Measurements from ENCODE around the gene PRPF6.
"Not testable (repeated sequence)": the region's sequence is repeated elsewhere in the genome, so short reads cannot be mapped to it uniquely, and the experiment has no call there.

The PRPF6 gene

GRCh38 chr20:64012385-64013154 lies 31.6 kb downstream of the PRPF6 start:
- not testable (repeated sequence) for DNase-seq (ENCODE audit: low read depth)

DNA sequence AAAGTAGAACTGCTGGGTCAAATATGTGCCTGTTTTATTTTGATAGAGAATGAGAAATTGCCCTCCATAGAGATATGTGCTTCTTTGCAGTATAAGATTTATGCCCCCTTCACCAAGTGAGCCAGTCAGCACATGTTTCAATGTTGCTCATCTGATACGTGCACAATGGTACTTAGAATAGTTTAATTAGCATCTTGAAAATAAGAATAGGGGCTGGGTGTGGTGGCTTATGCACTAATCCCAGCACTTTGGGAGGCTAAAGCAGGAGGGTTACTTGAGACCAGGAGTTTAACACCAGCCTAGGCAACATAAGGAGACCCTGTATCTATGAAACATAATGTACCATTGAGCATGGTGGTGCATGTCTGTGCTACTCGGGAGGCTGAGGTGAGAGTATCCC lies 34.7 kb downstream of the PRPF6 start:
- DNase-seq (ENCODE audit: low read depth): no peak

- DNase-seq (ENCODE audit: low read depth): no peak
These were observed 40.4 kb downstream of the PRPF6 start for GRCh38 chr20:64021124-64021975.

- DNase-seq (ENCODE audit: low read depth): no peak
These were observed 41.9 kb downstream of the PRPF6 start for GRCh38 chr20:64022671-64023360.

DNA sequence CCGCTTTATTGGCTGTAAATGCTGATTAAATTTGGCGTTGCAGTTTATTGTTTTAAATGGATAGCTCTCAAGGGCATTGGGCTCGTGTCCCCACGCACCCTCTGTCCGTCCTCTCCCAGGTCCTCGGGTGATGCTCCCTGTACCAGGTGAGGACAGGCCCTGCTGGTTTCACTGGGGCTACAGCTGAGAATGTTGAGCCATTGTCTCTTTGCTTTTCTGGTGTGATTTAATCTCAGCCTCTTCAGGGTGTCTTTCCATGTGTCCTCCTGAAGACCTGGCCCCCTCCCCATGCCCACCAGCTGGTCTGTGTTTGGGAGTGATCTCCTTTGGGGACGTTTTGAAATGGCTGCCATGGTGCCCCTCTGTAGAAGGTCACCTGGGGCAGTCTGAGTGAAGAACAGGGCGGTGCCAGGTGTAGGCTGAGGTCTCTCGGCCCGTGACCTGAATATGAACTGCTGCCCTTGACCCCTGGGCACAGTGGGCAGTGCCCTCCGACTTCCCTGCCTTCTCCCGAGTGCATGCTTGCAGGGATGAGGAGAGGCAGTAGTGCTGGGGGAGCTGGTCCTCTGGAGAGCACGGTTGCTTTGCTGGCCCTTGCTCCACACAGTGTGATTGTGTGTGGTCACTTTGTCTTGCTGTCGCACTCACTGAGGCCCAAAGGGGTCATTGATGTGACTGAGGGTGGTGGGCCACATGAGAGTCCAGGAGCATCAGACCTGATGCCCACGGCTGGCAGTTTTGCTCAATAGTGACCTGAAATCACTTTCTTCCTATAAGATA lies 42.6 kb downstream of the PRPF6 start:
- no peak for DNase-seq (ENCODE audit: low read depth)

- DNase-seq (ENCODE audit: low read depth): no peak
These were observed 43.4 kb downstream of the PRPF6 start for GRCh38 chr20:64024141-64024990.

DNA sequence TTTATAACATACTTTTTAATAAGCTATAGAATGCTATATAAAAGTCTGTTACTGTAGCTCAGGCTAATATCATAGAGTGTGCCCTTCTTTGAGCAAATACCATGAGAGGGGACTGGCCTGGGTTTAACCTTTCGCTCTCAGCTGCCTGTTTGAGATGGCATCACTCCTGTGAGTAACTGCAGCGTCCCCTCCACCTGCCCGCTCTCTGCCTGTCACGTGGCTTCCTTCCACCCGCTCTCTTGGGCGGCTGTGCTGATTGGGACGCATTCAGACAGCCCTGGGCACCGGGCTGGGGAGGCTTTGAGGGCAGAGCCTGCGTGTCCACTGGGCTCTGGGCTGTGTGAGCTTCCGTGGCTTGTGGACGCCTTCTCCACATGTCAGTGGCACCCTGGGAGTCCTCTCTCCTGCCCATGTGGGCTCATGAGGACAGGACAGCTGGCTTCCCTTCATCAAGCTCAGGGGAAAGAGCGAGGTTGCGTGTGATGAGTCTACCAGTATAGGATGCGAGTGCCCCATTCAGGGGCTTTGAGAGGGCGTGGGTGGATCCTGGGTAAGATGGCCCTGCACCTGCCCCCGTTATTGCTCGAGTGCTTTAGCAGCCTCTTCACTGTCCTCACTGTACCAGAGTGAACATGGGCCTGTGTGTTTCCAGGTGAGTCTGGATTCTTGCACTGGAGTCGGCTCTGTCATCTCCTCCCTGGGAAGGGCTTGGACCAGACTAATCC lies 44.3 kb downstream of the PRPF6 start:
- DNase-seq (ENCODE audit: low read depth): no peak

GRCh38 chr20:64025826-64026412 lies 45.0 kb downstream of the PRPF6 start:
- DNase-seq (ENCODE audit: low read depth): no peak

- no peak for DNase-seq (ENCODE audit: low read depth)
These were observed 47.2 kb downstream of the PRPF6 start for GRCh38 chr20:64027981-64028685.

- DNase-seq (ENCODE audit: low read depth): no peak
These were observed 48.6 kb downstream of the PRPF6 start for GRCh38 chr20:64029293-64030117.

GRCh38 chr20:64030371-64031134 lies 49.6 kb downstream of the PRPF6 start:
- no peak for DNase-seq (ENCODE audit: low read depth)

GRCh38 chr20:64031822-64032314 lies 50.9 kb downstream of the PRPF6 start:
- no peak for DNase-seq (ENCODE audit: low read depth)

DNA sequence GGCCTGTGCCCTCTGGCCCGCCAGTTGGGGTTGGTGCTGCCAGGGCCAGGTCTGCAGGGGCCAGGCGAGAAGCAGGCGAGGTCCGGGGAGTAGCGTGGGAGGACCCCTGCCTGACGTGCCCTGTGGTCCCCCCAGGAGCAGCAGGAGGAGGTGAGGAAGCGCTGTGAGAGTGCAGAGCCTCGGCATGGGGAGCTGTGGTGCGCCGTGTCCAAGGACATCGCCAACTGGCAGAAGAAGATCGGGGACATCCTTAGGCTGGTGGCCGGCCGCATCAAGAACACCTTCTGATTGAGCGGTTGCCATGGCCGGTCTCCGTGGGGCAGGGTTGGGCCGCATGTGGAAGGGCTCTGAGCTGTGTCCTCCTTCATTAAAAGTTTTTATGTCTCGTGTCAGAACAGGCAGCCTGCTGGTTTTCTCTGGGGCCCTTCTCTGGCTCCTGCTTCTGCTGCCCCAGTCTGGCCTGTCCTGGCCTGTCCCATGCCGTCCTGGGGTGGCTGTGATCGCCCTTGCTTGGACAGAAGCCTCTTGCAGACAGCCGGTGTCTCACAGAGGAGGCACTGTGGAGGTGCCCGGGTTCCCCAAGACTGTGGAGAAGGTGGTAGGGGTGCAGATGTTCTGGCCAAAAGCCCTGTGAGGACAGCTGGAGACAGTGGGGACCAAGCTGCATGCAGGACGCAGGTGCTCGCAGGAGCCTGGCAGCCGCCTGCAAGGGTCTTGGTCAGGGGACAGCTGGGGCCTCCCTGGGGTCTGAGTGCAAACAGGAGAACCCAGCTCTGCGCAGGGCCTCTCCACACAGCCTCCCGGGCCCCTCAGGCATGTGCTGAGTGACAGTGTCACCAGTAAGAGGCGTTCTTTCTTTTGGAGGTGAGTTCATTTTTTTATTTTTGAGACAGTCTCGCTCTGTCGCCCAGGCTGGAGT lies 52.0 kb downstream of the PRPF6 start:
- no peak for DNase-seq (ENCODE audit: low read depth)

- DNase-seq (ENCODE audit: low read depth): no peak
These were observed 53.1 kb downstream of the PRPF6 start for GRCh38 chr20:64033981-64034493.

- DNase-seq (ENCODE audit: low read depth): no peak
These were observed 54.4 kb downstream of the PRPF6 start for GRCh38 chr20:64035066-64035932.
